ENCODE results near the gene ODF2L.

DNA sequence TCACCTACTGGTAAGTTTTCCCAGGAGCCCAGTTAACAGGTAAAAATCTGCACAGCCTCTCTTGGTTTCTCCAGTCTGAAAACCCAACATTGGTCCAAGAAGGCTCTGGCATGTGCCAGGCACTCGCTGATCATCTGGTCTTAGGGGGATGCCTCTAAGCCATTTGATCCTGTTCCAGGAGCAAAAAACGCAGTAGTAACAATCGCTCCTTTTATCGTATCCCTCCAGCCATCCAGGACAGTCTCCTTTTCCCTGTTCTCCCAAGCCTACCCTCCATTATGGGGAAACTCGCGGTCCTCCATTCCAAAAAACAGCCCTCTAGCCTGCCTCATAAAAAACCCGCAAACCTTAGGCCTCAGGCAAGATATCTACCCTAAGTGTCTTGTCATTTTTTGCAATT, 56.2 kb downstream of the ODF2L start:
- TF ChIP-seq CTCF (IDR thresholded peaks at IDR 0.05; ENCODE audit: low read depth, low read length) (no peak), MAX (IDR thresholded peaks at IDR 0.05; ENCODE audit: low read depth, low read length) (no peak), POLR2A (IDR thresholded peaks at IDR 0.05; ENCODE audit: extremely low read depth, insufficient read length) (no peak), MYC (IDR thresholded peaks at IDR 0.05; ENCODE audit: low read depth, low read length) (no peak)
